Measurements from ENCODE around the gene ZNF511. TPM values are rescaled to one million over a fixed set of nuclear protein-coding genes. Genes with fewer than 3 reads are reported as not detected.

The ZNF511 gene
- total RNA-seq, 1 experiment from 2014 or later = 49.0 TPM

DNA sequence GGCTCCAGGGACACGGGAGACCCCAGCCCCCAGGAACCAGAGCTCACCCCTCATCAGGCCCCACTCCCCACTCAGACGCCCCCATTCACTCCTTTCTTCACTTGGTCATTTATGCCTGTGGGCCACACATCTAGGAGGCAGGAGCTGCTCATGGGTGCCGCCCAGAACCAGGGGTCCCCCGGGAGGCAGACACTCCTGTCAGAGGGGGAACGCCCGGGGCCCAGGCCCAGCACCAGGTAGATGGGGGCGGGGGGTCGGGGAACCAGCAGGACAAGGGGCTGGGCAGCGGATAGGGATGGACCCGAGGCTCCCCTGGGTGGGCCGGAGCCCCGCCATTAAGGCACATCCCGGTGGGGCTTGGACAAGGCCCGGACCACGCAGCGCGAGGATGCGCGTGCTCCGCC is 16.1 kb downstream of the ZNF511 start:
- intact Hi-C loops (cut with micrococcal nuclease) = no loop called here
- H3K9me2 ChIP-seq (ENCODE audit: insufficient read depth) = no peaks in the 10 kb centered on the region
- DNase-seq (ENCODE audit: low read depth, low spot score) = no peak
- no peaks in the 10 kb centered on the region for H4K20me1 ChIP-seq (ENCODE audit: insufficient read depth)
- H3K36me3 ChIP-seq (ENCODE audit: control insufficient read depth in 1 of 2, insufficient read depth in 2 of 2, low read length in 2 of 2) = no peaks in the 10 kb centered on the region
- TF ChIP-seq EZH2 (IDR thresholded peaks at IDR 0.05) = no peak
- TF ChIP-seq, protein P1, sequence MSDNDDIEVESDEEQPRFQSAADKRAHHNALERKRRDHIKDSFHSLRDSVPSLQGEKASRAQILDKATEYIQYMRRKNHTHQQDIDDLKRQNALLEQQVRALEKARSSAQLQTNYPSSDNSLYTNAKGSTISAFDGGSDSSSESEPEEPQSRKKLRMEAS (IDR thresholded peaks at IDR 0.05) = no peak
- no peak overlapping the region for H3K9ac ChIP-seq (ENCODE audit: low read length)
- peaks cover 3 to 20% of the 10 kb centered on the region in 2 experiments for H3K4me1 ChIP-seq (ENCODE audit: control insufficient read depth in 1 of 2, insufficient read depth in 2 of 2, low read length in 2 of 2)
- no peaks in the 10 kb centered on the region for H3K9me3 ChIP-seq (ENCODE audit: control insufficient read depth in 1 of 2, insufficient read depth in 1 of 2, low read depth in 1 of 2, low read length in 2 of 2)
- H3K27ac ChIP-seq (ENCODE audit: low read depth, low read length) = no peak overlapping the region
- no peaks in the 10 kb centered on the region for H3K79me2 ChIP-seq (ENCODE audit: insufficient read depth, low read length)
- POLR2A ChIA-PET = interaction anchor here (0.6 kb wide), 1 partner anchor 358 kb away, joined by 5 read pairs; no protein-coding TSS in a partner anchor
- no peaks in the 10 kb centered on the region for H3K27me3 ChIP-seq (ENCODE audit: insufficient read depth, low read length)
- H3K4me2 ChIP-seq (ENCODE audit: low read length) = no peak overlapping the region; the same call in 1 of the 2 replicates
- RAD21 ChIA-PET (ENCODE audit: low non-redundant PET in 1 of 2, low total read pairs in 2 of 2, uncharacterized antibody in 2 of 2, unreplicated experiment in 2 of 2) = no interaction called here
- no peak overlapping the region for H2AFZ ChIP-seq (ENCODE audit: low read depth, low read length, poor library complexity, severe bottlenecking)
- BruUV-seq (replicated peaks) = no TSS peak
- no peak for ATAC-seq
- CTCF ChIA-PET = no interaction called here
- no peak overlapping the region for H3K4me3 ChIP-seq (replicated peaks in 1 of 2; ENCODE audit: low read depth in 1 of 2, low read length in 2 of 2)

DNA sequence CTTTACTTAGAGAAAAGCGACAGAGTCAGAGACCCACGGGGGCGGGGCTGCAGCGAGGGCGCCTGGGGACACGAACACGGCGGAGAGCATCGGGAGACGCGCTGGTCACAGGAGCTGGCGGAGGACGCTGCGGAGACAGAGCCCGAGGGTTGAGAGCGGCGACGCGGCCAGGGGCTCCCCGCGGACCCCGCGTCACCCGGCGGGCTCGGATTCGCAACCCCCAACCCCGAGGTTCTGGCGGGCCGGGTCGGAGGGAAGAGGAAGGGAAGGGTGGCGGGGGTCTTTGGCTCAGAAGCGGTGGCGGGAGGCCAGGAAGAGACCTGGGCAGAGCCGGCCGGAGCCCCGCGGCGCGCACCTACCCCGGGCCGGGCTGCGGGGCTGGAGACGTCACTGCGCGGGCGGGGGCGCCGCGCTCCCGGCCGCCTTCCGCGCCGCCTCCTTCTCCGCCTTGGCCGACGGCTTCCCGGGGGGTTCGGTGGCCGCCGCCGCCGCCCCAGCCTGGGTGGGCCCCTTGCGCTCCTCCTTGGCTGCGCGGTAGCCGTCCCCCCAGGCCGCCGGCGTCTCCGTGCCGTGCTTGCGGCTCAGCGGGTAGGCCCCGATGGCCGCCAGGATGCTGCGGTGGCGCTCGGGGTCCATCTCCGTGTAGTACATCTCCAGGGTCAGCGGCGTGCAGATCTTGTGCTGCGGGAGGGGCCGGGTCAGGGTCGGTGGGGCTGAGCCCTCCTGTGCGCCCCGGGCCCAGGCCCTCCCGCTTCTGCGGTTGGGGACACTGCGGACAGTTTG is 16.9 kb downstream of the ZNF511 start:
- Histone ChIP-seq H3K4me1 (ENCODE audit: control insufficient read depth in 1 of 2, insufficient read depth in 2 of 2, low read length in 2 of 2) (peaks cover 3 to 20% of the 10 kb centered on the region in 2 experiments), H3K9me3 (ENCODE audit: control insufficient read depth in 1 of 2, insufficient read depth in 1 of 2, low read depth in 1 of 2, low read length in 2 of 2) (no peaks in the 10 kb centered on the region), H3K9me2 (ENCODE audit: insufficient read depth) (no peaks in the 10 kb centered on the region), H3K4me2 (ENCODE audit: low read length) (no peak overlapping the region), H3K27ac (ENCODE audit: low read depth, low read length) (no peak overlapping the region), H3K27me3 (ENCODE audit: insufficient read depth, low read length) (no peaks in the 10 kb centered on the region), H4K20me1 (ENCODE audit: insufficient read depth) (no peaks in the 10 kb centered on the region), H3K9ac (ENCODE audit: low read length) (no peak overlapping the region), H3K79me2 (ENCODE audit: insufficient read depth, low read length) (no peaks in the 10 kb centered on the region), H2AFZ (ENCODE audit: low read depth, low read length, poor library complexity, severe bottlenecking) (no peak overlapping the region), H3K36me3 (ENCODE audit: control insufficient read depth in 1 of 2, insufficient read depth in 2 of 2, low read length in 2 of 2) (no peaks in the 10 kb centered on the region), H3K4me3 (replicated peaks in 1 of 2; ENCODE audit: low read depth in 1 of 2, low read length in 2 of 2) (no peak overlapping the region)
- TF ChIP-seq ZFX (IDR thresholded peaks at IDR 0.05) = no peak
- no peak for TF ChIP-seq ZNF274 (IDR thresholded peaks at IDR 0.05; ENCODE audit: low read depth, low read length)
- POLR2A ChIA-PET = no interaction called here
- no peak for DNase-seq (ENCODE audit: low read depth, low spot score)
- intact Hi-C loops (cut with micrococcal nuclease) = no loop called here
- no TSS peak for BruUV-seq (replicated peaks)
- RAD21 ChIA-PET (ENCODE audit: low non-redundant PET in 1 of 2, low total read pairs in 2 of 2, uncharacterized antibody in 2 of 2, unreplicated experiment in 2 of 2) = no interaction called here
- CTCF ChIA-PET = no interaction called here
- ATAC-seq = no peak

Data from HCT116 (cell line).